ENCODE data around the gene WRAP53. TPM values are rescaled to one million over a fixed set of nuclear protein-coding genes. Genes with fewer than 3 reads are reported as not detected.

The WRAP53 gene
- total and polyA plus RNA-seq, 4 experiments from 2014 or later = 9.8 to 13.1 (median 12.2) TPM

DNA sequence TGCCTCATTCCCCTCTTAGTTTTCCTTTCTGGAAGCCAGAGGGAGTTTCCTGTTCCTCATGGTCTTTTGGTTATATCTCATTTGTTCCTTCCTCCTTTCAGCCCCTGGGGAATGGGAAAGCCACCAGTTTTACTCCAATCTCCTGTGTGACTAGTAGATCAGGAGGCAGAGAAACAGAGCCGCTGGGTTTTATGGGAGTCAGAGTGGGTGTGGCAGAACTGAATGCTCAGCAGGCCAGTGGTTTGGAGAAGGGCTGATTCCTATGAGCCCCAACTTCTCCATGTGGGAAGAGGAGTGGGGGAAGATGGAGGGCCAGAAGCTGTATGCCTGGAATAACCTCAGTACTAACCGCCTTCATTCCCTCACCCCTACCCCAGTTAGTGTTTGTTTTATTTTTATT lies 33.3 kb downstream of the WRAP53 start:
- Mint-ChIP-seq H3K4me1 (peaks cover 6 to 20% (median 14%) of the 10 kb centered on the region in 4 donors), H3K27me3 (peaks cover 39 to 58% of the 10 kb centered on the region in 2 donors), H3K36me3 (peaks cover 0 to 3% of the 10 kb centered on the region in 2 donors), H3K27ac (peak overlapping the region in 2 of 7 donors; percentile 23 to 30), H3K4me3 (no peak overlapping the region), H3K9me3 (peaks cover 0 to 1% (median 0%) of the 10 kb centered on the region in 8 donors)
- intact Hi-C loops (cut with micrococcal nuclease) = no loop called here
- Histone ChIP-seq H3K4me1 (ENCODE audit: insufficient read depth, low read length) (peaks cover 17% of the 10 kb centered on the region), H3K27me3 (ENCODE audit: insufficient read depth, low read length) (peaks cover 14% of the 10 kb centered on the region), H3K9me3 (ENCODE audit: control insufficient read depth in 1 of 2, low read length in 2 of 2) (no peaks in the 10 kb centered on the region), H3K36me3 (ENCODE audit: insufficient read depth, low read length) (no peaks in the 10 kb centered on the region), H3K27ac (ENCODE audit: low read depth, low read length) (no peak overlapping the region), H3K4me3 (ENCODE audit: low read length in 2 of 2) (no peak overlapping the region)
- ChIA-PET CTCF (ENCODE audit: partially characterized antibody) (no interaction called here), POLR2A (ENCODE audit: partially characterized antibody) (no interaction called here)
- DNase-seq = no peak

DNA sequence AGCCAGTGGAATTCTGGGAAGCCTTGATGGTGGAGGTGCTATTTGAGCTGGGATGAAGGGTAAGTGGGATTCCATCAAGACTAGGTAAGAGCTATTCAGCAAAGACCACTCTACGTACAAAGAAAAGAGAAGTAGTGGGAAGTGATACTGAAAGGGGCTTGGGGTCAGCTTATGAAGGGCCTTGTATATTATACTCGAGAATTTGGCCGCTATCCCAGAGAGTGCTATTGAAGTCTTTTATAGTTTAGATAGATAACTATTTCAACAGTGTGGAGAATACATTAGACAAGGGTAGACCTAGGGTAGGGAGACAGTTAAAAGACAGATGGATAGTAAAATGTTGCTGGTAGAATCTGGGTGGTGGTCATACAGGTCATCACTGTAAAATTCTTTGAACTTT lies 39.6 kb downstream of the WRAP53 start:
- H3K4me3 ChIP-seq (ENCODE audit: low read length in 2 of 2) = no peak overlapping the region
- Mint-ChIP-seq H3K27ac (no peak overlapping the region), H3K9me3 (peaks cover 0 to 1% (median 0%) of the 10 kb centered on the region in 8 donors), H3K4me3 (no peak overlapping the region), H3K4me1 (no peaks in the 10 kb centered on the region), H3K36me3 (no peaks in the 10 kb centered on the region), H3K27me3 (peaks cover 13 to 28% of the 10 kb centered on the region in 2 donors)
- H3K4me1 ChIP-seq (ENCODE audit: insufficient read depth, low read length) = no peaks in the 10 kb centered on the region
- ChIA-PET POLR2A (ENCODE audit: partially characterized antibody) (no interaction called here), CTCF (ENCODE audit: partially characterized antibody) (interaction anchor here (0.7 to 0.8 kb wide), 2 partner anchors 17 to 42 kb away, joined by 3 to 6 read pairs; no protein-coding TSS in a partner anchor)
- no peaks in the 10 kb centered on the region for H3K36me3 ChIP-seq (ENCODE audit: insufficient read depth, low read length)
- intact Hi-C loops (cut with micrococcal nuclease) = no loop called here
- no peak for DNase-seq
- H3K9me3 ChIP-seq (ENCODE audit: control insufficient read depth in 1 of 2, low read length in 2 of 2) = no peaks in the 10 kb centered on the region
- no peaks in the 10 kb centered on the region for H3K27me3 ChIP-seq (ENCODE audit: insufficient read depth, low read length)
- no peak overlapping the region for H3K27ac ChIP-seq (ENCODE audit: low read depth, low read length)

GRCh38 chr17:7729816-7730215 lies 41.5 kb downstream of the WRAP53 start:
- H3K9me3 ChIP-seq (ENCODE audit: control insufficient read depth in 1 of 2, low read length in 2 of 2) = no peaks in the 10 kb centered on the region
- Mint-ChIP-seq H3K27ac (no peak overlapping the region), H3K4me1 (no peaks in the 10 kb centered on the region), H3K4me3 (no peak overlapping the region), H3K27me3 (peaks cover 10 to 24% of the 10 kb centered on the region in 2 donors), H3K9me3 (peaks cover 0 to 1% (median 0%) of the 10 kb centered on the region in 8 donors), H3K36me3 (no peaks in the 10 kb centered on the region)
- no peak for DNase-seq
- CTCF ChIA-PET (ENCODE audit: partially characterized antibody) = interaction anchor here (1.2 kb wide), 1 partner anchor 13 kb away, joined by 3 read pairs; no protein-coding TSS in a partner anchor
- H3K27me3 ChIP-seq (ENCODE audit: insufficient read depth, low read length) = no peaks in the 10 kb centered on the region
- H3K4me3 ChIP-seq (ENCODE audit: low read length in 2 of 2) = no peak overlapping the region
- no peaks in the 10 kb centered on the region for H3K4me1 ChIP-seq (ENCODE audit: insufficient read depth, low read length)
- POLR2A ChIA-PET (ENCODE audit: partially characterized antibody) = no interaction called here
- H3K36me3 ChIP-seq (ENCODE audit: insufficient read depth, low read length) = no peaks in the 10 kb centered on the region
- no peak overlapping the region for H3K27ac ChIP-seq (ENCODE audit: low read depth, low read length)
- intact Hi-C loops (cut with micrococcal nuclease) = no loop called here

GRCh38 chr17:7732981-7733539 lies 44.8 kb downstream of the WRAP53 start:
- Mint-ChIP-seq H3K36me3 (no peaks in the 10 kb centered on the region), H3K27me3 (peaks cover 6 to 10% of the 10 kb centered on the region in 2 donors), H3K4me3 (no peak overlapping the region), H3K27ac (no peak overlapping the region), H3K4me1 (no peaks in the 10 kb centered on the region), H3K9me3 (no peaks in the 10 kb centered on the region)
- no peak overlapping the region for H3K27ac ChIP-seq (ENCODE audit: low read depth, low read length)
- no peaks in the 10 kb centered on the region for H3K27me3 ChIP-seq (ENCODE audit: insufficient read depth, low read length)
- H3K36me3 ChIP-seq (ENCODE audit: insufficient read depth, low read length) = no peaks in the 10 kb centered on the region
- intact Hi-C loops (cut with micrococcal nuclease) = no loop called here
- H3K9me3 ChIP-seq (ENCODE audit: control insufficient read depth in 1 of 2, low read length in 2 of 2) = no peaks in the 10 kb centered on the region
- H3K4me3 ChIP-seq (ENCODE audit: low read length in 2 of 2) = no peak overlapping the region
- POLR2A ChIA-PET (ENCODE audit: partially characterized antibody) = no interaction called here
- no peaks in the 10 kb centered on the region for H3K4me1 ChIP-seq (ENCODE audit: insufficient read depth, low read length)
- CTCF ChIA-PET (ENCODE audit: partially characterized antibody) = no interaction called here
- no peak for DNase-seq

DNA sequence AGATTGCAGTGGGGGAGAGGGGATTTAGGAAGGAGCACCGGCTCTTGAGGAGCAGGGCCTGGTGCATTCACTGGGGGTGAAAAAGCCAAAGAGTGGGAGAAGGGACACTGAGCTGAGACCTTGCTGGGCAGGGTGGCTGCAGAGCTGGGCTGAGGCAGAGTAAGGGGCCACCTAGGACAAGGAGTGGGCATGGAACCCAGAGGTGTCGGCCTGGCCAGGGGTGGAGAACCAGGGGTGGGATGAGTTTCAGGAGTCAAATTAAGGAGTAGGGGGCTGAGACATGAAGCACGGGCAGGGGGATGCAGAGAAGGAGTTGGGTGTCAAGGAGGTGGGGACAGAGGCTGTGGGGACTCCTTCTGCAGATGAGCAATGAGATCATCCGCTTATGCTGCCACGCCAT lies 49.3 kb downstream of the WRAP53 start:
- no peak overlapping the region for H3K27ac Mint-ChIP-seq
- no peak overlapping the region for H3K4me3 Mint-ChIP-seq
- Histone ChIP-seq H3K9me3 (ENCODE audit: control insufficient read depth in 1 of 2, low read length in 2 of 2) (no peaks in the 10 kb centered on the region), H3K4me3 (ENCODE audit: low read length in 2 of 2) (no peak overlapping the region), H3K4me1 (ENCODE audit: insufficient read depth, low read length) (no peaks in the 10 kb centered on the region), H3K36me3 (ENCODE audit: insufficient read depth, low read length) (no peaks in the 10 kb centered on the region), H3K27me3 (ENCODE audit: insufficient read depth, low read length) (no peaks in the 10 kb centered on the region), H3K27ac (ENCODE audit: low read depth, low read length) (no peak overlapping the region)
- intact Hi-C loops (cut with micrococcal nuclease) = no loop called here
- POLR2A ChIA-PET (ENCODE audit: partially characterized antibody) = no interaction called here
- H3K9me3 Mint-ChIP-seq = no peaks in the 10 kb centered on the region
- H3K36me3 Mint-ChIP-seq = no peaks in the 10 kb centered on the region
- peaks cover 0 to 2% (median 0%) of the 10 kb centered on the region in 4 donors for H3K4me1 Mint-ChIP-seq
- H3K27me3 Mint-ChIP-seq = peaks cover 16 to 19% of the 10 kb centered on the region in 2 donors
- no peak for DNase-seq
- CTCF ChIA-PET (ENCODE audit: partially characterized antibody) = no interaction called here

GRCh38 chr17:7739746-7740145 lies 51.5 kb downstream of the WRAP53 start:
- Histone ChIP-seq H3K36me3 (ENCODE audit: insufficient read depth, low read length) (no peaks in the 10 kb centered on the region), H3K4me1 (ENCODE audit: insufficient read depth, low read length) (no peaks in the 10 kb centered on the region), H3K27me3 (ENCODE audit: insufficient read depth, low read length) (no peaks in the 10 kb centered on the region), H3K4me3 (ENCODE audit: low read length in 2 of 2) (no peak overlapping the region), H3K27ac (ENCODE audit: low read depth, low read length) (no peak overlapping the region), H3K9me3 (ENCODE audit: control insufficient read depth in 1 of 2, low read length in 2 of 2) (no peaks in the 10 kb centered on the region)
- H3K27me3 Mint-ChIP-seq = peaks cover 19 to 22% of the 10 kb centered on the region in 2 donors
- no peak overlapping the region for H3K4me3 Mint-ChIP-seq
- peaks cover 0 to 4% (median 2%) of the 10 kb centered on the region in 4 donors for H3K4me1 Mint-ChIP-seq
- intact Hi-C loops (cut with micrococcal nuclease) = no loop called here
- no peak for DNase-seq
- H3K9me3 Mint-ChIP-seq = no peaks in the 10 kb centered on the region
- no peaks in the 10 kb centered on the region for H3K36me3 Mint-ChIP-seq
- CTCF ChIA-PET (ENCODE audit: partially characterized antibody) = no interaction called here
- POLR2A ChIA-PET (ENCODE audit: partially characterized antibody) = no interaction called here
- no peak overlapping the region for H3K27ac Mint-ChIP-seq

- no peaks in the 10 kb centered on the region for H3K36me3 Mint-ChIP-seq
- no peaks in the 10 kb centered on the region for H3K9me3 ChIP-seq (ENCODE audit: control insufficient read depth in 1 of 2, low read length in 2 of 2)
- no peak overlapping the region for H3K27ac Mint-ChIP-seq
- peaks cover 19 to 22% of the 10 kb centered on the region in 2 donors for H3K27me3 Mint-ChIP-seq
- intact Hi-C loops (cut with micrococcal nuclease) = no loop called here
- peaks cover 0 to 4% (median 2%) of the 10 kb centered on the region in 4 donors for H3K4me1 Mint-ChIP-seq
- peak overlapping the region in 2 of 8 donors; percentile 7 to 38 for H3K4me3 Mint-ChIP-seq
- DNase-seq = no peak
- ChIA-PET POLR2A (ENCODE audit: partially characterized antibody) (no interaction called here), CTCF (ENCODE audit: partially characterized antibody) (no interaction called here)
- H3K36me3 ChIP-seq (ENCODE audit: insufficient read depth, low read length) = no peaks in the 10 kb centered on the region
- H3K27ac ChIP-seq (ENCODE audit: low read depth, low read length) = no peak overlapping the region
- no peaks in the 10 kb centered on the region for H3K4me1 ChIP-seq (ENCODE audit: insufficient read depth, low read length)
- H3K27me3 ChIP-seq (ENCODE audit: insufficient read depth, low read length) = no peaks in the 10 kb centered on the region
- H3K9me3 Mint-ChIP-seq = no peaks in the 10 kb centered on the region
- no peak overlapping the region for H3K4me3 ChIP-seq (ENCODE audit: low read length in 2 of 2)
These were observed 52.3 kb downstream of the WRAP53 start for GRCh38 chr17:7740481-7741001.

All from CD4-positive, alpha-beta memory T cell (primary cell).